Aorta (tissue), 4 donors: ENCODE measurements around the gene ALDOA. TPM values are rescaled to one million over a fixed set of nuclear protein-coding genes. Genes with fewer than 3 reads are reported as not detected.

ENCODE experiments used
- polyA plus RNA-seq, 2 donors: library from polyadenylated mRNA; stranded (reverse); fragments of 200-250 nt; gene quantifications; one replicate each; pipeline ENCODE4 v1.2.3, GENCODE V29; 2013
- total RNA-seq, 2 donors: library from RNA; stranded (reverse); fragmentation: NEBNext Ultra II Directional; extraction: Animal tissue kit (Norgen Biotek cat#: 25700); gene quantifications; one replicate each; pipeline ENCODE4 v1.2.1, GENCODE V29; 2021
- donor health status: healthy with polysubstance abuse.
- donor health status: Bipolar disorder and iron deficiency.
- donor health status: DM: no; HTN: no; CAD: no.
- donor health status: DM: yes; HTN: yes; CAD: no.

Gene ALDOA
- total and polyA plus RNA-seq, 4 donors, result 494 to 861 (median 706) TPM

Other genes with a start within 250 kb of the ALDOA start
- 10 to 100 TPM; 14.9 to 29.7 TPM for gene PAGR1, start 249.6 kb upstream of the ALDOA start, total RNA-seq
- 10 to 100 TPM; 24.2 to 85.3 TPM for gene PAGR1, start 249.6 kb upstream of the ALDOA start, polyA plus RNA-seq
- 100 to 1,000 TPM; 138 to 184 TPM for gene MVP, start 245.3 kb upstream of the ALDOA start, total RNA-seq
- 100 to 1,000 TPM in 1 of 2 donors, 10 to 100 TPM in 1; 76.8 to 186 TPM for gene MVP, start 245.3 kb upstream of the ALDOA start, polyA plus RNA-seq
- gene CDIPT, start 202.5 kb upstream of the ALDOA start, total RNA-seq, result 10 to 100 TPM; 63.6 to 81.1 TPM
- 10 to 100 TPM; 60.9 to 98.0 TPM for gene CDIPT, start 202.5 kb upstream of the ALDOA start, polyA plus RNA-seq
- gene SEZ6L2, start 166.2 kb upstream of the ALDOA start, total RNA-seq, result 1 to 10 TPM in 1 of 2 donors, under 1 TPM in 1; 0.71 to 1.4 TPM
- under 1 TPM; 0.56 to 0.63 TPM for gene SEZ6L2, start 166.2 kb upstream of the ALDOA start, polyA plus RNA-seq
- under 1 TPM; 0.39 to 0.48 TPM for gene ASPHD1, start 165.3 kb upstream of the ALDOA start, total RNA-seq
- gene ASPHD1, start 165.3 kb upstream of the ALDOA start, polyA plus RNA-seq, result under 1 TPM in 1 of 2 donors, not detected in 1; 0.46 TPM
- gene KCTD13, start 139.5 kb upstream of the ALDOA start, total RNA-seq, result 10 to 100 TPM; 25.0 to 31.4 TPM
- gene KCTD13, start 139.5 kb upstream of the ALDOA start, polyA plus RNA-seq, result 10 to 100 TPM in 1 of 2 donors, 1 to 10 TPM in 1; 5.3 to 20.8 TPM
- 100 to 1,000 TPM in 1 of 2 donors, 10 to 100 TPM in 1; 88.0 to 115 TPM for gene TMEM219, start 103.7 kb upstream of the ALDOA start, total RNA-seq
- 100 to 1,000 TPM; 189 to 244 TPM for gene TMEM219, start 103.7 kb upstream of the ALDOA start, polyA plus RNA-seq
- gene TAOK2, start 91.9 kb upstream of the ALDOA start, total RNA-seq, result 10 to 100 TPM; 37.5 to 57.7 TPM
- gene TAOK2, start 91.9 kb upstream of the ALDOA start, polyA plus RNA-seq, result 10 to 100 TPM in 1 of 2 donors, 1 to 10 TPM in 1; 7.6 to 24.2 TPM
- 1 to 10 TPM; 7.9 to 8.8 TPM for gene HIRIP3, start 70.1 kb upstream of the ALDOA start, total RNA-seq
- 10 to 100 TPM; 13.3 to 23.6 TPM for gene HIRIP3, start 70.1 kb upstream of the ALDOA start, polyA plus RNA-seq
- 10 to 100 TPM; 46.1 to 73.1 TPM for gene INO80E, start 69.5 kb upstream of the ALDOA start, total RNA-seq
- 100 to 1,000 TPM in 1 of 2 donors, 10 to 100 TPM in 1; 51.0 to 108 TPM for gene INO80E, start 69.5 kb upstream of the ALDOA start, polyA plus RNA-seq
- 1 to 10 TPM in 1 of 2 donors, under 1 TPM in 1; 0.23 to 1.8 TPM for gene DOC2A, start 54.7 kb upstream of the ALDOA start, total RNA-seq
- under 1 TPM in 1 of 2 donors, not detected in 1; 0.08 TPM for gene DOC2A, start 54.7 kb upstream of the ALDOA start, polyA plus RNA-seq
- not detected for gene C16orf92, start 42.6 kb upstream of the ALDOA start, total RNA-seq
- gene C16orf92, start 42.6 kb upstream of the ALDOA start, polyA plus RNA-seq, result not detected
- not detected for gene TLCD3B, start 34.5 kb upstream of the ALDOA start, total RNA-seq
- gene TLCD3B, start 34.5 kb upstream of the ALDOA start, polyA plus RNA-seq, result not detected
- 10 to 100 TPM; 50.2 to 51.0 TPM for gene PPP4C, start 10.2 kb downstream of the ALDOA start, total RNA-seq
- 10 to 100 TPM; 58.0 to 70.3 TPM for gene PPP4C, start 10.2 kb downstream of the ALDOA start, polyA plus RNA-seq
- 1 to 10 TPM in 1 of 2 donors, under 1 TPM in 1; 0.62 to 1.4 TPM for gene TBX6, start 26.2 kb downstream of the ALDOA start, total RNA-seq
- 1 to 10 TPM in 1 of 2 donors, not detected in 1; 1.7 TPM for gene TBX6, start 26.2 kb downstream of the ALDOA start, polyA plus RNA-seq
- gene YPEL3, start 30.5 kb downstream of the ALDOA start, total RNA-seq, result 10 to 100 TPM; 66.0 to 90.3 TPM
- 100 to 1,000 TPM in 1 of 2 donors, 10 to 100 TPM in 1; 94.2 to 240 TPM for gene YPEL3, start 30.5 kb downstream of the ALDOA start, polyA plus RNA-seq
- 10 to 100 TPM in 1 of 2 donors, 1 to 10 TPM in 1; 6.0 to 18.1 TPM for gene GDPD3, start 47.8 kb downstream of the ALDOA start, total RNA-seq
- gene GDPD3, start 47.8 kb downstream of the ALDOA start, polyA plus RNA-seq, result 10 to 100 TPM in 1 of 2 donors, 1 to 10 TPM in 1; 2.1 to 22.8 TPM
- gene MAPK3, start 57.5 kb downstream of the ALDOA start, total RNA-seq, result 100 to 1,000 TPM in 1 of 2 donors, 10 to 100 TPM in 1; 95.0 to 138 TPM
- 100 to 1,000 TPM; 110 to 135 TPM for gene MAPK3, start 57.5 kb downstream of the ALDOA start, polyA plus RNA-seq
- 10 to 100 TPM; 38.4 to 42.8 TPM for gene CORO1A, start 117.8 kb downstream of the ALDOA start, total RNA-seq
- gene CORO1A, start 117.8 kb downstream of the ALDOA start, polyA plus RNA-seq, result 10 to 100 TPM; 12.8 to 48.2 TPM
- 10 to 100 TPM; 31.3 to 52.1 TPM for gene BOLA2B, start 127.9 kb downstream of the ALDOA start, total RNA-seq
- gene BOLA2B, start 127.9 kb downstream of the ALDOA start, polyA plus RNA-seq, result 100 to 1,000 TPM in 1 of 2 donors, 10 to 100 TPM in 1; 81.6 to 145 TPM
- 10 to 100 TPM; 19.8 to 38.9 TPM for gene SLX1A, start 128.1 kb downstream of the ALDOA start, total RNA-seq
- gene SLX1A, start 128.1 kb downstream of the ALDOA start, polyA plus RNA-seq, result 10 to 100 TPM; 23.4 to 66.6 TPM
- gene SULT1A3, start 133.5 kb downstream of the ALDOA start, total RNA-seq, result 10 to 100 TPM in 1 of 2 donors, 1 to 10 TPM in 1; 6.6 to 29.7 TPM
- gene SULT1A3, start 133.5 kb downstream of the ALDOA start, polyA plus RNA-seq, result 10 to 100 TPM; 19.7 to 91.1 TPM
- 10 to 100 TPM; 19.5 to 25.8 TPM for gene NPIPB13, start 182.7 kb downstream of the ALDOA start, total RNA-seq
- gene NPIPB13, start 182.7 kb downstream of the ALDOA start, polyA plus RNA-seq, result 1 to 10 TPM in 1 of 2 donors, under 1 TPM in 1; 0.13 to 8.5 TPM